ENCODE data around the gene SEMA4G. TPM values are rescaled to one million over a fixed set of nuclear protein-coding genes. Genes with fewer than 3 reads are reported as not detected.
A peak's percentile ranks its signal among the peaks of the same experiment; 100 is the strongest.

SEMA4G gene
- total RNA-seq, result 10 to 100 TPM in 1 of 2 donors, 1 to 10 TPM in 1; 2.7 to 18.9 TPM
- polyA plus RNA-seq (ENCODE audit: insufficient read length in 6 of 6), result 10 to 100 TPM; 33.4 to 44.2 (median 34.5) TPM
- long read RNA-seq, donor 1, result 0 reads
- long read RNA-seq, donor 2, transcript SEMA4G-212 (2 exons, 1,171 nt), result major isoform, 5 of 206 reads
- long read RNA-seq, donor 2, partial matches to known transcripts, result 185 of 206 reads
- long read RNA-seq, donor 2, other reads (novel, unspliced or antisense), result 16 of 206 reads
- long read RNA-seq, donor 3, result 0 reads
- long read RNA-seq, donor 4, partial matches to known transcripts, result 0 of 1 reads
- long read RNA-seq, donor 4, other reads (novel, unspliced or antisense), result 1 of 1 reads
- long read RNA-seq, donor 5, partial matches to known transcripts, result 116 of 130 reads
- long read RNA-seq, donor 5, other reads (novel, unspliced or antisense), result 13 of 130 reads
- long read RNA-seq, donor 6, partial matches to known transcripts, result 114 of 131 reads
- long read RNA-seq, donor 6, other reads (novel, unspliced or antisense), result 16 of 131 reads
- long read RNA-seq, donor 7, partial matches to known transcripts, result 0 of 1 reads
- long read RNA-seq, donor 7, other reads (novel, unspliced or antisense), result 0 of 1 reads
- long read RNA-seq, donor 8, partial matches to known transcripts, result 104 of 202 reads
- long read RNA-seq, donor 8, other reads (novel, unspliced or antisense), result 96 of 202 reads
- long read RNA-seq, donor 9, result 0 reads
- long read RNA-seq, donor 10, result 0 reads
- long read RNA-seq, donor 11, partial matches to known transcripts, result 0 of 1 reads
- long read RNA-seq, donor 11, other reads (novel, unspliced or antisense), result 0 of 1 reads
- long read RNA-seq, donor 12, partial matches to known transcripts, result 0 of 2 reads
- long read RNA-seq, donor 12, other reads (novel, unspliced or antisense), result 0 of 2 reads

GRCh38 chr10:100969187-100970075 lies at the start of gene SEMA4G:
TSS of gene SEMA4G (plus strand) at chr10:100969504. CDS start at chr10:100972913, 3,409 bp downstream.
- Histone ChIP-seq H3K27ac (no peak within 1 kb of the TSS), H3K4me1 (peaks cover 5 to 15% of the 10 kb centered on the region in 2 donors), H3K36me3 (peaks cover 0 to 12% of the 10 kb centered on the region in 2 donors), H3K9me3 (no peaks in the 10 kb centered on the region), H3K27me3 (peaks cover 0 to 15% of the 10 kb centered on the region in 2 donors), H3K4me3 (peak within 1 kb of the TSS; percentile 54 to 61)
- ATAC-seq (peak; percentile 81), DNase-seq (peak in 3 of 4 donors; percentile 42 to 83 (median 49))
- peak; percentile 37 to 64 for TF ChIP-seq CTCF (IDR thresholded peaks at IDR 0.05)
- intact Hi-C loops (cut with DNase I), result no loop called here

GRCh38 chr10:100923580-100923979 lies 45.7 kb upstream of the SEMA4G start:
- Histone ChIP-seq H3K9me3 (no peaks in the 10 kb centered on the region), H3K4me1 (peaks cover 0 to 9% of the 10 kb centered on the region in 2 donors), H3K36me3 (peaks cover 0 to 97% of the 10 kb centered on the region in 2 donors), H3K27me3 (no peaks in the 10 kb centered on the region), H3K27ac (no peak overlapping the region), H3K4me3 (no peak overlapping the region)
- TF ChIP-seq CTCF (IDR thresholded peaks at IDR 0.05), result no peak
- DNase-seq, result no peak
- intact Hi-C loops (cut with DNase I), result no loop called here
- ATAC-seq, result no peak

DNA sequence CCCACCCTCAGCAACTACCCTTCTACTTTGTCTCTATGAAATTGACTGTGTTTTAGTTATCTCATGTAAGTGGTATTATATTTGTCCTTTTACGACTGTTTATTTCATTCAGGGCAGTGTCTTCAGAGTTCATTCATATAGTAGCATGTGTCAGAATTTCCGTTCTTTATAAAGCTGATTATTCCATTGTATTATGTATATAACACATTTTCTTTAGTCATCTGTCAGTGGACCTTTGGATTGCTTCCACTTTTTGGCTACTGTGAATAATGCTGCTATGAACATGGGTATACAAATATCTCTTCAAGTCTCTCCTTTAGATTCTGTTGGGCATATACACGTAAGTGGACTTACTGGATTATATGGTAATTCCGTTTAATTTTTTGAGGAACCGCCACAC lies 42.0 kb upstream of the SEMA4G start:
- Histone ChIP-seq H3K4me1 (peaks cover 0 to 9% of the 10 kb centered on the region in 2 donors), H3K27me3 (no peaks in the 10 kb centered on the region), H3K27ac (no peak overlapping the region), H3K9me3 (no peaks in the 10 kb centered on the region), H3K4me3 (no peak overlapping the region), H3K36me3 (peaks cover 0 to 98% of the 10 kb centered on the region in 2 donors)
- ATAC-seq, result no peak
- intact Hi-C loops (cut with DNase I), result no loop called here
- no peak for DNase-seq
- TF ChIP-seq CTCF (IDR thresholded peaks at IDR 0.05), result no peak

DNA sequence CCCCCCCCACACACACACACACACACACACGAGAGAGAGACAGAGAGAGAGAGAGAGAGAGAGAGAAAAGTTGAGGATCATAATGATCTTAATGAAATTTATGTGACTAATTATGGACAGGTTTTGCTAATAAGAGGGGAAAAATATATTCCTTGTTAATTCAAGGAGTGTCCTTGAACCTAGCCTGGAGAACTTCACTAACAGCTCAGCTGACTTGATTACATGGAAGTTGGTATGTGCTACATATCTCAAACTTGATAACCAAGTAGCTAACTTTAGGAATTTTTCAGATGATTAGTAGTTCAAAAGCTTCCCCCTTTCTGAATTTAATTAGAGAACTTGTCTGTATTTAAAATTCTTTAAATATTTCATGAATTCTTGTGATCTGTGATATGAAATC lies 41.3 kb upstream of the SEMA4G start:
- no peak overlapping the region for H3K4me3 ChIP-seq
- H3K9me3 ChIP-seq, result no peaks in the 10 kb centered on the region
- intact Hi-C loops (cut with DNase I), result no loop called here
- no peak overlapping the region for H3K27ac ChIP-seq
- no peak for DNase-seq
- no peak for TF ChIP-seq CTCF (IDR thresholded peaks at IDR 0.05)
- peaks cover 0 to 9% of the 10 kb centered on the region in 2 donors for H3K4me1 ChIP-seq
- peaks cover 0 to 98% of the 10 kb centered on the region in 2 donors for H3K36me3 ChIP-seq
- no peaks in the 10 kb centered on the region for H3K27me3 ChIP-seq
- no peak for ATAC-seq
